Activated naive CD4-positive, alpha-beta T cell (primary cell): ENCODE data around the gene PPP6R3.

Source experiments
- DNase-seq, 4 experiments: peaks; one replicate each; lab custom pipeline; 2025; lab: John Stamatoyannopoulos, UW

Gene PPP6R3

DNA sequence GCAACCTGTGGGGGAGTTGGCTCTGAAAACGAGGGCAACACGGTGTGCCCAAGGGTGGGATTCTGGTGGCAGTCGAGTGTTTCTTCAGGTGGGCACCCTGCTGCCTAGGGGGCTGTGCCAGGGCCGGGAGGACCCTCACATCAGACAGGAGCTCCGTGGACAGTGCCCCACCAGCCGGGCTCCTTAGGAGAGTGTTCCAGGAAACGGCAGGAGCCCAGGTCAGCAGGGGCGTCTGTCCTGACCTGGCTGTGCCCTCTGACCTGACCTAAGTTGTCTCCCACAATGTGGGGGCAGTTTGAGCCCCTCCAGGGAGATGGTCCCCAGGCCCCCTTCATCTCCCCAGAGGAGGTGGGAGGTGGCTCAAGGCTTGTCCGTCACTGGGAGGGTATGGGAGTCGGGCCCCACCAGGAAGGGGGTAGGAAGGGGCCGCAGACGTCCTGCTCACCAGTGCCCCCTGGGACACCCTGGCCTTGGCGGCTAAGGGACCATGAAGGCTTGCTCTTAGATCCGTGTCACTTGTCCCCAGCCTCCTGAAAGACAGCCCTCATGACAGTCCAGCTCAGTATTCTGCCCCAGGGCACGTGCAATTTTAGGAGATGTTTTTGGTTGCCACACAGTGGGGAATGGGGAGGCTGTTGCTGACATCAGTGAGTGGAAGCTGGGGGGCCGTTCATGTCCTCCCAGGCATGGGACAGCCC lies 191.6 kb downstream of the PPP6R3 start:
- DNase-seq = no peak

DNA sequence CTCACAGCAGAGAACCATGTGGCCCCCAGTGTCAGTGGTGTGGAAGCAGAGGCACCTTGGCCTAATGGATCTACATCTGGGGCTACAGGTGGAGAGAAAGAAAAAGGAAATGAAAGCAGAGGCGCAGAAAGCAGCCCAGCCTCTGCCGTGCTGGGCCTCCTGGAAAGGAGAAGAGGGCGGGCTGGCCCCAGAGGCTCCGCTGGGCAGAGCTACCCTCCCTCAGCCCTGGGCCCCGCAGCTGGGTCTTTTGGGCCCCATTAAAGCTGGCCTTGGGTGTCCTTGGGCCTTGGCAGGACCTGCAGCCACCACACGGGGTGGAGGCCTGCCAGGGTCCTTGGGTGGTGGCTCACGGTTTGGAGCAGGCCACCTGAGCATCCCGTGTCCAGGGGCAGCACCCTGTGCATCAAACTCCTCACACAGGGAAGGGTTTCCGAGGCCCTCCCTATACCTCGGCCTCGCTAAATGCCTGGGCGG lies 192.2 kb downstream of the PPP6R3 start:
- DNase-seq = no peak

- no peak for DNase-seq
Measured at GRCh38 chr11:68653486-68654430, 193.2 kb downstream of the PPP6R3 start.

DNA sequence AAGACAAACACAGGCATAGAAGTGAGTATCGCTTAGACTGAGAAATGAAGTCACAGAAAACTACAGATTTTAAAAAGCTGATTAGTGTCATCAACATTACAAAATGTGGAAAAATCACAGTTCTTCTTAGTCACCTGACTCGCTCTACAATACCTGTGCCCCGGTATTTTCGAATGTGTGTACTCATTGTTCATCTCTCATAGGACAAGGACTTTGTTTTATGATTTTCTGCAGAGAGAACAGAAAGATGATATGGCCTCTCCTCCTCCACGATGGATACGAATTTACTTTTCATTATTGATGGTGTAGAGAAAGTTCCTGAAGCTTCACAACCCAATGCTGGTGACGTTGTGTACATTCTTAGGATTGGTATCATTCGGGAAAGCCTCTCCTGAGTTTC lies 194.4 kb downstream of the PPP6R3 start:
- no peak for DNase-seq

DNA sequence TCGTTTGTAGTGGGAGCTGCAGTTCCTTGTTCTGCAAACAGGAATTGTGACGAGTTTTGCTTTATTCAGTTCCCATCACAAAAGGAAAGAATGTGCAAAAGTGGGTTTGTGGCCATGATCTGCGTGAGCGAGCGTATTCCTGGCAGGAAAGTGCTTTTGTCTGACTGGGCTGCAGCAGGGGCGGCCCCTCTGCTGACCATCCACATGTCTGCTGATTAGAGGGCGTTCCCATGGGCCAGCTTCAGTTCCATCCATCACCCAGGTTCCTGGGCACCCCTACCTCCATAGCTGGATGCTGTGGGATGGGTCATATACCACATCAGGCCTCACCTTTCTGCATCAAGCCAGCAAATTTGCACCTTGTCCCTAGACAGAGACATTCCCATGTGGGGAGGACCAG lies 194.9 kb downstream of the PPP6R3 start:
- no peak for DNase-seq

- no peak for DNase-seq
Measured at GRCh38 chr11:68655806-68656205, 195.3 kb downstream of the PPP6R3 start.

- DNase-seq = no peak
Measured at GRCh38 chr11:68657021-68657780, 196.6 kb downstream of the PPP6R3 start.

DNA sequence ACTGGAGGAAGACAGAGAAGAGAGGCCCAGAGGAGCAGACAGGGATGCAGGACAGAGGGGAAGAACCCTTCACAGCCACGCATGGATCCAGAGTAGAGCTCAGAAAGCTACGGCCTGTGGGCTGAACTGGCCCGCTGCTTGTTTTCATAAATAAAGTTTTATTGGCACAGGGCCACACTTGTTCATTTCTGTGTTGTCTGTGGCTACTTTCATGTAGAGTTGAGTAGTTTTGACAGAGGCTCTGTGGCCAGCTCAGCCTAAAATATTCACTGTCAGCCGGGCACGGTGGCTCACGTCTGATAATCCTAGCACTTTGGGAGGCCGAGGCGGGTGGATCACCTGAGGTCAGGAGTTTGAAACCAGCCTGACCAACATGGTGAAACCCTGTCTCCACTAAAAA lies 197.5 kb downstream of the PPP6R3 start:
- DNase-seq = no peak

DNA sequence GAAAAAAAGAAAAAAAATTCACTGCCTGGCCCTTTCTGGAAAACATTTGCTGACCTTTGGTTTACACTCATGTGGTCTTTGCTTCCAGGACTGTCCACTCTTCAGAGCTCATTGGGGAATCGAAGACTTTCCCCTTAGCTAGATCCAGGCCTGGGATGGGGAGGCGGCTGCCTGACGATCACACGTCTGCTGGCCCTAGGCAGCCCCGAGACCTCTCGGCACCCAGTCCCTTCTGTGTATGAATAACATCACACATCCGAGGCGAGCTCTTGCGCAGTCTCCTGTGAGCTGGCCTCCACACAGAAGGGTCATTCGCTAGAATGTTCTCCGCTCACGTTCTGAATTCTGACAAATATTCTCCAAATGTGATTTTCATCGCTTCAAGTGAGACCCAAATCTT lies 198.1 kb downstream of the PPP6R3 start:
- DNase-seq = no peak

DNA sequence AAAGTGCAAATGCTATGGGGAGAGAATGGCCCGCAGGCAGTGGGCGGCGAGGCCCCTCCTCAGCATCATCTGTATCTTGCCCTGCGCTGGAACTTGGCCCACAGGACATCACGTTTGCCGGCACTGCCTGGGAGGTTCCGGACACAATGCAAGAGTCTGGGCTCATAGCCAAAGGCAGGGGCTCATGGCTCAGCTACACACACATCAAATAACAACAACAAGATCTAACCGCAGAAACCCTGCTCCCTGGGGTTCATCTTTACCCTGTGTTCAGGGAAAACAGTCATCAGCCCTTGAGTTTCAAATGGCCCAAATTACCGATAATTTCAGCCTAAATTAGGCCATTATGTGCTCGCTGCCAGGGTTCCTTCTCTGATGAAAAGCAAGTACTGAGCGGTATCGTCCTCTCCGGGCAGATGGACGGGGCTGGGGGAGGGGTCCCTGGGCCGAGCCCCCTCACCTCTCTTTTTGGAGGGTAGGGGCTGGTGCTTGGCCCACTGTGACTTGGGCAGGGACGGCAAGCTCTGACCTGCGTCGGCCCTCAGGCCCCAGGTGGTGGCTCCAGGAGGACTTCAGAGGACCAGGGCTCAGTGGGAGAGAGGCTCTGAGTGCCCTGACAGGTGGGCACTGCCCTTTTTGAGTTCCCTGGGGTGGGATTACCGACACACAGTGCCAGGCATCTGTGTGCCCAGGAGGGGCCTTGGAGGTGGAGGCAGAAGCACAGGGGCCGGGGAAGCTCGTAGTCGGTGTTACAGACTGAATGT lies 198.8 kb downstream of the PPP6R3 start:
- no peak for DNase-seq

- DNase-seq = no peak
Measured at GRCh38 chr11:68660066-68660810, 199.7 kb downstream of the PPP6R3 start.

DNA sequence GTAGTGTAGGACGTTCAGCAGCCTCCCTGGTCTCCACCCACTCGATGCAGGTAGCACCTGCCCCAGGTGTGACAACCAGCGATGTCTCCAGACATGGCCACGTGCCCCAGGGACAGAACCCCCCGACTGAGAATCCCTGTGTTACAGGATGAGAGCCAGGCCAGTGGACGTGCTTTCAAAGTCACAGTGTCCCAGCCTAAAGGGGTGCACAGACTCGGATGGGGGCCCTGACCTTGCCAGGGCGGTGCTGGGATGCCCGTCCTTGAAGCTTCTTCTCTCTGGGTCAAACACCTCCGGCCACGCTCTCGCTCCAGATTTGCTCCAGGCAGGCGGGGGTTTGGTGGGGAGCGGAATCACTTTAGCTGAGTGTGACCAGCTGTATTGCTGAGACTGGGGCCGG lies 200.5 kb downstream of the PPP6R3 start:
- no peak for DNase-seq

GRCh38 chr11:68661697-68662603 lies 201.4 kb downstream of the PPP6R3 start:
- no peak for DNase-seq

DNA sequence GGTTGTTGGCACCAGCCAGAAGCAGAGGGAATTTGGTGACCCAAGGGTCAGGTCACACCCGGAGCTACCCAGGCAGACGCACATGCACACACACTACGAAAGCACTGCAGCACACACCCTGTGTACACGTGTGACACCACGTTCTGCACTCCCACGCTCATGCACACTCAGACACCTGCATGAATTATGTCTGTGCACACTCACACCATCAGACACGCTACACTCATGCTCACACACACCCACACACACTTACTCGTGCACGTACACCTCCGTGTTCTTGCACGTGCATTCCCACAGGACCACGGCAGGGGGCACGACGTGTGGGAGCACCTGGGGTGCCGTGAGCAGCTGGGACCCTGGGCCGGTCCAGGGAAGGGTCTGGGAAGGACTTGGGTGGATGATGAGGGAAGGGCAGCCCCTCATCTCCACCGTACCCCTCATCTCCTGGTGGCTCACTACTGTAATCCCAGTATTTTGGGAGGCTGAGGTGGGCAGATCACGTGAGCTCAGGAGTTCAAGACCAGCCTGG lies 203.0 kb downstream of the PPP6R3 start:
- DNase-seq = no peak

GRCh38 chr11:68664141-68664540 lies 203.6 kb downstream of the PPP6R3 start:
- DNase-seq = no peak

DNA sequence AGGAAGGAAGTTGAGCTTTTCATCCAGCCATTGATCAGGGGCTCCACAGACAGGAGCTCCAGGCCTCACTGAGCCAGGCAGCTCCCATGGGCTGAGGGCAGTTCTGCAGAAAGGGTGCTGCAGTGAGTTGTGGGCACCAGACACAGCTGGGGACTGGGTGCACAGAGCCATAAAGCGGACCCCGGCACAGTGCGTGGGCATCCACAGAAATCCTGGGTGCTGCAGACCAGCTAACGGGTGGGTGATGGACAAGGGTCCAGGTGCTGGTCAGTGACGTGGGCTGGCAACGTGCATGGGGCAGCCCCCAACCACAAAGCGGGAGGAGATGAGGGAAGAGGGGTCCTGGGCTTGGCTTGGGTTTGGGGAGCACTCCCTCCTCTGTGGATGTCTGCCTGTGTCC lies 204.4 kb downstream of the PPP6R3 start:
- DNase-seq = no peak
